K562 (cell line): ENCODE measurements around the gene EGFL7. TPM values are rescaled to one million over a fixed set of nuclear protein-coding genes. Genes with fewer than 3 reads are reported as not detected.

Experiments
- ATAC-seq: fragments of 200-7000 bp; cut with Tn5 transposase; 3 replicates; pipeline ENCODE4 v1.9.1; 2020; ENCODE audit warnings: moderate library complexity
- BruUV-seq: library from RNA; stranded (reverse); fragments of 400-500 nt; replicated peaks from 2 replicates; lab custom pipeline; 2021; lab: Mats Ljungman, UMichigan
- CTCF ChIA-PET: fragments of 300-600 bp; formaldehyde crosslinking; extraction: SDS; loops from one replicate; lab custom pipeline; 2021; ENCODE audit warnings: low intra/inter-chr PET ratio; lab: Yijun Ruan, JAX
- POLR2A ChIA-PET: fragments of 300-600, 350-650 bp; sonication (Branson Sonifier 250); formaldehyde crosslinking; extraction: SDS; loops from one replicate; lab custom pipeline; 2021; ENCODE audit warnings: antibody characterized with exemption, inconsistent platforms; lab: Yijun Ruan, JAX
- DNase-seq, 4 experiments: peaks; one replicate each; pipeline versions ENCODE4 v3.0.0 to v3.0.0-alpha.2; 2011 to 2018; ENCODE audit warnings: low spot score in 3 of 4, mixed read lengths in 3 of 4; ENCODE audit errors: extremely low read depth in 1 of 4
- FAIRE-seq: peaks from 2 replicates; lab custom pipeline; 2011; peaks lifted over from hg19 to GRCh38; lab: Jason Lieb, UNC
- H2AFZ ChIP-seq: 2 replicates; pipeline ENCODE4 v1.6.0; 2011; ENCODE audit warnings: low read depth, low read length, control low read depth, inconsistent platforms
- H3K27ac ChIP-seq: fragments of 200-600 bp; 3 replicates; pipeline ENCODE4 v1.8.0; 2011; ENCODE audit warnings: low read depth, mild to moderate bottlenecking, control low read depth, inconsistent platforms, low read length, moderate library complexity, mixed read lengths; ENCODE audit errors: extremely low read depth
- H3K27me3 ChIP-seq, 2 experiments: fragments of 300-600 bp in 1 of 2; 2 replicates in 1 of 2; 3 replicates in 1 of 2; pipeline versions ENCODE4 v1.6.0 to v1.8.0; 2011; ENCODE audit warnings: inconsistent platforms in 2 of 2, low read length in 2 of 2, mild to moderate bottlenecking in 1 of 2, mixed read lengths in 1 of 2, moderate library complexity in 1 of 2; ENCODE audit not compliant: control insufficient read depth in 2 of 2, insufficient read depth in 2 of 2
- H3K36me3 ChIP-seq: fragments of 300-600 bp; 3 replicates; pipeline ENCODE4 v1.8.0; 2011; ENCODE audit warnings: mild to moderate bottlenecking, low read length, inconsistent platforms; ENCODE audit not compliant: control insufficient read depth, insufficient read depth
- H3K4me1 ChIP-seq, 2 experiments: fragments of 200-600 bp in 1 of 2; replicated peaks in 1 of 2; 2 replicates in 1 of 2; 3 replicates in 1 of 2; pipeline versions ENCODE4 v1.5.1 to v1.8.0; 2011; ENCODE audit warnings: inconsistent platforms in 2 of 2, low read length in 2 of 2, mild to moderate bottlenecking in 1 of 2, mixed read lengths in 1 of 2, moderate library complexity in 1 of 2; ENCODE audit not compliant: control insufficient read depth in 2 of 2, insufficient read depth in 2 of 2
- H3K4me2 ChIP-seq: 2 replicates; pipeline ENCODE4 v1.6.1; 2011; ENCODE audit warnings: low read length, control low read depth, inconsistent platforms, mixed read lengths; ENCODE audit not compliant: insufficient read depth
- H3K4me3 ChIP-seq: fragments of 200-600 bp; sonication (generic), shearing (Covaris generic); 2 replicates; pipeline ENCODE4 v1.5.1; 2016; ENCODE audit warnings: control low read depth, inconsistent platforms
- H3K79me2 ChIP-seq: fragments of 200-600 bp; 3 replicates; pipeline ENCODE4 v1.8.0; 2011; ENCODE audit warnings: low read length, inconsistent platforms; ENCODE audit not compliant: control insufficient read depth, insufficient read depth
- H3K9ac ChIP-seq, 2 experiments: 2 replicates each; pipeline versions ENCODE4 v1.6.0 to v1.6.1; 2011; ENCODE audit warnings: low read depth in 2 of 2, low read length in 2 of 2, control low read depth in 1 of 2, inconsistent platforms in 1 of 2, mild to moderate bottlenecking in 1 of 2, mixed read lengths in 1 of 2; ENCODE audit not compliant: insufficient read depth in 1 of 2
- H3K9me1 ChIP-seq: one replicate; pipeline ENCODE4 v1.6.0; 2011; ENCODE audit warnings: inconsistent platforms, mild to moderate bottlenecking, low read length, moderate library complexity; ENCODE audit not compliant: control insufficient read depth, insufficient read depth
- H3K9me3 ChIP-seq: replicated peaks from 2 replicates; pipeline ENCODE4 v1.5.1; 2011; ENCODE audit warnings: low read depth, low read length, inconsistent platforms; ENCODE audit not compliant: control insufficient read depth, insufficient read depth
- H4K20me1 ChIP-seq: replicated peaks from 2 replicates; pipeline ENCODE4 v1.6.1; 2011; ENCODE audit warnings: low read length, inconsistent platforms, mixed read lengths; ENCODE audit not compliant: control insufficient read depth, insufficient read depth
- BDP1 ChIP-seq: IDR thresholded peaks from 3 replicates; pipeline ENCODE4 v1.6.1; 2011; ENCODE audit not compliant: insufficient read length, insufficient read depth
- GATAD2A ChIP-seq: fragments of 450-650 bp; IDR thresholded peaks from 2 replicates; pipeline ENCODE4 v1.6.1; 2017
- HDAC3 ChIP-seq: fragments of 450-650 bp; IDR thresholded peaks from 2 replicates; pipeline ENCODE4 v1.6.1; 2018; ENCODE audit warnings: borderline replicate concordance, mild to moderate bottlenecking, moderate library complexity; ENCODE audit not compliant: partially characterized antibody
- IRF1 ChIP-seq: sonication (generic); formaldehyde crosslinking; IDR thresholded peaks from 2 replicates; pipeline ENCODE4 v1.8.0; 2022; ENCODE audit warnings: missing genetic modification reagents, mild to moderate bottlenecking, borderline replicate concordance
- POLR2B ChIP-seq: fragments of 450-650 bp; IDR thresholded peaks from 2 replicates; pipeline ENCODE4 v1.6.1; 2018; ENCODE audit warnings: low read depth; ENCODE audit not compliant: partially characterized antibody
- PRPF4 ChIP-seq: fragments of 200-400 bp; formaldehyde crosslinking; IDR thresholded peaks from one replicate; pipeline ENCODE4 v1.6.1; 2017; ENCODE audit warnings: low read length, low read depth, mild to moderate bottlenecking; ENCODE audit not compliant: insufficient read depth, poor library complexity, severe bottlenecking
- PURB ChIP-seq: sonication (generic); formaldehyde crosslinking; IDR thresholded peaks from 2 replicates; pipeline ENCODE4 v1.9.0; 2021; ENCODE audit warnings: low read depth, mild to moderate bottlenecking, missing genetic modification reagents
- RAD51 ChIP-seq: fragments of 450-650 bp; IDR thresholded peaks from 2 replicates; pipeline ENCODE4 v1.7.1; 2016; ENCODE audit warnings: low read depth, mild to moderate bottlenecking, borderline replicate concordance
- RBBP5 ChIP-seq: fragments of 200-600 bp; sonication (generic); IDR thresholded peaks from 2 replicates; pipeline ENCODE4 v1.6.1; 2012; ENCODE audit warnings: borderline replicate concordance, mild to moderate bottlenecking, low read length, control low read depth, inconsistent platforms; ENCODE audit not compliant: insufficient read depth, poor library complexity, severe bottlenecking
- ZNF707 ChIP-seq: fragments of 250-450 bp; sonication (Bioruptor Pico); conservative IDR thresholded peaks from 2 replicates; pipeline ENCODE4 v1.8.0; 2022; ENCODE audit warnings: inconsistent platforms, mild to moderate bottlenecking, moderate library complexity
- WGBS: fragments of 100-300 bp; shearing (Covaris generic); methylation state at CpG from one replicate; pipeline ENCODE4 v1.1.6; 2016; ENCODE audit warnings: low coverage, mixed read lengths; ENCODE audit not compliant: insufficient coverage; ENCODE audit errors: missing lambda C conversion rate; 5-methylcytosine and 5-hydroxymethylcytosine counted together
- in situ Hi-C: fragments of 300-500 bp; cut with MboI; formaldehyde crosslinking; loops from 4 replicates; pipeline ENCODE4 v1.15.0; 2018; ENCODE audit warnings: inconsistent platforms, mixed read lengths
- intact Hi-C: fragments of 100-400 bp; cut with micrococcal nuclease; formaldehyde crosslinking; loops from 2 replicates; pipeline ENCODE4 v1.14.2; 2022
- polyA plus RNA-seq, 8 experiments: library from polyadenylated mRNA; depleted of rRNA in 4 of 8; stranded (reverse) in 5 of 8; unstranded in 3 of 8; fragments of >200 nt; fragmentation: Nextera tagmentation in 2 of 8; fragmentation: Illumina TruSeq in 1 of 8; extraction: Ambion mirVana in 2 of 8; extraction: Trizol in 1 of 8; gene quantifications; 2 replicates each; pipeline versions ENCODE4 v1.2.1 to v1.2.3, GENCODE V29; 2011 to 2014; ENCODE audit warnings: inconsistent platforms in 1 of 8, missing spikeins in 1 of 8
- total RNA-seq, 7 experiments: library from RNA; depleted of rRNA in 6 of 7; stranded (reverse); fragments of >200 nt in 6 of 7; fragmentation: Illumina TruSeq in 2 of 7; extraction: Trizol in 2 of 7; gene quantifications; 2 replicates each; pipeline versions ENCODE4 v1.2.1 to v1.2.3, GENCODE V29; 2011 to 2021; ENCODE audit warnings: low replicate concordance in 1 of 7
- TF ChIP-seq, protein P1 (sequence below): fragments of 450-650 bp; IDR thresholded peaks from 2 replicates; pipeline ENCODE4 v1.6.1; 2016; ENCODE audit warnings: low read depth
- TF ChIP-seq, protein P2 (sequence below), 2 experiments: fragments of 250-450 bp in 1 of 2; fragments of 450-650 bp in 1 of 2; sonication (Bioruptor Pico) in 1 of 2; IDR thresholded peaks; 2 replicates each; pipeline versions ENCODE4 v1.6.1 to v1.8.0; 2016 to 2021; ENCODE audit warnings: mild to moderate bottlenecking in 2 of 2, moderate library complexity in 2 of 2, missing compliant biosample characterization in 1 of 2, missing genetic modification characterization in 1 of 2

The EGFL7 gene
- total and polyA plus RNA-seq, 9 of the 15 experiments (the other 6 are each of a cell fraction or from before 2014, with no cell fraction given) = 1.5 to 286 (median 55.5) TPM

DNA sequence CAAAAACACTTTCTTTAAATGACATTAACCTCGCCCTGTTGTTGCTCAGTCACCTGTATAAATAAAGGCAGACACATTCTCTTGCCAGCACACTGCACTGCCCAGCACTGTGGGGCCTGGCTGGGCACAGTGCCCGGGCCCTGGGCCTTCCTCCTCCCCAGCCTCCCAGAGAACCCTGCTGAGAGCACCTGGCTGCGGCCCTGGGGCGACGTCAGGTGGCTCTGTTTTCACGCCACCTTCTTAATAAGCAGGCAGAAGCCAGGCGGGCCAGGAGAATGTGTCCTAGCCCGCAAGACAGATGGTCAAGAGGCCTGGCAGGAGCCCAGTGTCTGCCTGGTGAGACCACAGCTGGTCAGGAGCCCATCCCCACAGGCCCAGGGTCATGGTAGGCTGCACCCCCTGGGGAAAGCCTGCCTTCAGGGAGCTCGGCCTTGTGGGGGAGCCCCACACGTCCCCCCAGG lies 32.7 kb downstream of the EGFL7 start:
- H3K4me3 ChIP-seq = no peak overlapping the region
- ATAC-seq (no peak), FAIRE-seq (no peak), DNase-seq (no peak)
- no peaks in the 10 kb centered on the region for H3K9me1 ChIP-seq
- H3K27ac ChIP-seq = no peak overlapping the region
- H3K9ac ChIP-seq = peak overlapping the region in 1 of 2 experiments; percentile 69; a peak in 1 of 4 replicates
- no peak overlapping the region for H2AFZ ChIP-seq
- no peak overlapping the region for H3K4me2 ChIP-seq
- intact Hi-C loops (no loop called here), in situ Hi-C loops (no loop called here)
- no peaks in the 10 kb centered on the region for H3K79me2 ChIP-seq
- no peaks in the 10 kb centered on the region for H3K36me3 ChIP-seq
- H3K9me3 ChIP-seq = no peaks in the 10 kb centered on the region
- H3K4me1 ChIP-seq = peaks cover 9 to 68% of the 10 kb centered on the region in 2 experiments; a peak in 4 of 5 replicates
- WGBS = 45% methylated on average over 9 of the region's 10 CpGs
- ChIA-PET CTCF (no interaction called here), POLR2A (interaction anchor here (1.0 kb wide), 1 partner anchor 10 kb away, joined by 3 read pairs; no protein-coding TSS in a partner anchor)
- no peaks in the 10 kb centered on the region for H3K27me3 ChIP-seq
- BruUV-seq = no TSS peak
- no peaks in the 10 kb centered on the region for H4K20me1 ChIP-seq
- TF ChIP-seq ZNF707 (no peak), POLR2B (no peak), BDP1 (no peak), GATAD2A (no peak), RAD51 (no peak), PRPF4 (no peak), IRF1 (CRISPR knock-in tag) (no peak), RBBP5 (no peak), PURB (CRISPR knock-in tag) (no peak), HDAC3 (no peak)
- TF ChIP-seq, protein P1, sequence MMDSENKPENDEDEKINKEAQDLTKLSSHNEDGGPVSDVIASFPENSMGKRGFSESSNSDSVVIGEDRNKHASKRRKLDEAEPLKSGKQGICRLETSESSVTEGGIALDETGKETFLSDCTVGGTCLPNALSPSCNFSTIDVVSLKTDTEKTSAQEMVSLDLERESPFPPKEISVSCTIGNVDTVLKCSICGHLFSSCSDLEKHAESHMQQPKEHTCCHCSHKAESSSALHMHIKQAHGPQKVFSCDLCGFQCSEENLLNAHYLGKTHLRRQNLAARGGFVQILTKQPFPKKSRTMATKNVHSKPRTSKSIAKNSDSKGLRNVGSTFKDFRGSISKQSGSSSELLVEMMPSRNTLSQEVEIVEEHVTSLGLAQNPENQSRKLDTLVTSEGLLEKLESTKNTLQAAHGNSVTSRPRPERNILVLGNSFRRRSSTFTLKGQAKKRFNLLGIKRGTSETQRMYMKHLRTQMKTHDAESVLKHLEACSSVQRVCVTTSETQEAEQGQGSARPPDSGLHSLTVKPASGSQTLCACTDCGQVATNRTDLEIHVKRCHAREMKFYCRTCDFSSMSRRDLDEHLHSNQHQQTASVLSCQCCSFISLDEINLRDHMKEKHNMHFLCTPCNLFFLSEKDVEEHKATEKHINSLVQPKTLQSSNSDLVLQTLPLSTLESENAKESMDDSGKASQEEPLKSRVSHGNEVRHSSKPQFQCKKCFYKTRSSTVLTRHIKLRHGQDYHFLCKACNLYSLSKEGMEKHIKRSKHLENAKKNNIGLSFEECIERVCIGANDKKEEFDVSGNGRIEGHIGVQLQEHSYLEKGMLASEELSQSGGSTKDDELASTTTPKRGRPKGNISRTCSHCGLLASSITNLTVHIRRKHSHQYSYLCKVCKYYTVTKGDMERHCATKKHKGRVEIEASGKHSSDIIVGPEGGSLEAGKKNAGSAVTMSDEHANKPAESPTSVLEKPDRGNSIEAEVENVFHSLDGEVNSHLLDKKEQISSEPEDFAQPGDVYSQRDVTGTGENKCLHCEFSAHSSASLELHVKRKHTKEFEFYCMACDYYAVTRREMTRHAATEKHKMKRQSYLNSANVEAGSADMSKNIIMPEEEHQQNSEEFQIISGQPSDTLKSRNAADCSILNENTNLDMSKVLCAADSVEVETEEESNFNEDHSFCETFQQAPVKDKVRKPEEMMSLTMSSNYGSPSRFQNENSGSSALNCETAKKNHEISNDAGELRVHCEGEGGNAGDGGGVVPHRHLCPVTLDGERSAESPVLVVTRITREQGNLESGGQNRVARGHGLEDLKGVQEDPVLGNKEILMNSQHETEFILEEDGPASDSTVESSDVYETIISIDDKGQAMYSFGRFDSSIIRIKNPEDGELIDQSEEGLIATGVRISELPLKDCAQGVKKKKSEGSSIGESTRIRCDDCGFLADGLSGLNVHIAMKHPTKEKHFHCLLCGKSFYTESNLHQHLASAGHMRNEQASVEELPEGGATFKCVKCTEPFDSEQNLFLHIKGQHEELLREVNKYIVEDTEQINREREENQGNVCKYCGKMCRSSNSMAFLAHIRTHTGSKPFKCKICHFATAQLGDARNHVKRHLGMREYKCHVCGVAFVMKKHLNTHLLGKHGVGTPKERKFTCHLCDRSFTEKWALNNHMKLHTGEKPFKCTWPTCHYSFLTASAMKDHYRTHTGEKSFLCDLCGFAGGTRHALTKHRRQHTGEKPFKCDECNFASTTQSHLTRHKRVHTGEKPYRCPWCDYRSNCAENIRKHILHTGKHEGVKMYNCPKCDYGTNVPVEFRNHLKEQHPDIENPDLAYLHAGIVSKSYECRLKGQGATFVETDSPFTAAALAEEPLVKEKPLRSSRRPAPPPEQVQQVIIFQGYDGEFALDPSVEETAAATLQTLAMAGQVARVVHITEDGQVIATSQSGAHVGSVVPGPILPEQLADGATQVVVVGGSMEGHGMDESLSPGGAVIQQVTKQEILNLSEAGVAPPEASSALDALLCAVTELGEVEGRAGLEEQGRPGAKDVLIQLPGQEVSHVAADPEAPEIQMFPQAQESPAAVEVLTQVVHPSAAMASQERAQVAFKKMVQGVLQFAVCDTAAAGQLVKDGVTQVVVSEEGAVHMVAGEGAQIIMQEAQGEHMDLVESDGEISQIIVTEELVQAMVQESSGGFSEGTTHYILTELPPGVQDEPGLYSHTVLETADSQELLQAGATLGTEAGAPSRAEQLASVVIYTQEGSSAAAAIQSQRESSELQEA = no peak
- TF ChIP-seq, protein P2, sequence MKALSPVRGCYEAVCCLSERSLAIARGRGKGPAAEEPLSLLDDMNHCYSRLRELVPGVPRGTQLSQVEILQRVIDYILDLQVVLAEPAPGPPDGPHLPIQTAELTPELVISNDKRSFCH (CRISPR knock-in tag; IDR thresholded peaks at IDR 0.05) = no peak
- TF ChIP-seq, protein P2 (tag; IDR thresholded peaks at IDR 0.05) = no peak
